HFFc6 (cell line): ENCODE data around the gene ZNF407. TPM values are rescaled to one million over a fixed set of nuclear protein-coding genes. Genes with fewer than 3 reads are reported as not detected.
A peak's percentile ranks its signal among the peaks of the same experiment; 100 is the strongest.

Experiments
- DNase-seq: peaks from one replicate; pipeline ENCODE4 v3.0.0-alpha.2; 2018
- H3K27ac Mint-ChIP-seq: 2 replicates; pipeline ENCODE4 v1.8.0; 2020; ENCODE audit warnings: mild to moderate bottlenecking, mixed read lengths
- H3K27me3 Mint-ChIP-seq: 2 replicates; pipeline ENCODE4 v1.8.0; 2021; ENCODE audit warnings: mild to moderate bottlenecking, moderate library complexity, mixed read lengths; ENCODE audit not compliant: insufficient read depth
- H3K36me3 Mint-ChIP-seq: 2 replicates; pipeline ENCODE4 v1.8.0; 2021; ENCODE audit warnings: low read depth, mixed read lengths
- H3K4me1 Mint-ChIP-seq: 2 replicates; pipeline ENCODE4 v1.8.0; 2020; ENCODE audit warnings: low read depth, mixed read lengths
- H3K4me3 Mint-ChIP-seq: 2 replicates; pipeline ENCODE4 v1.8.0; 2020; ENCODE audit warnings: mild to moderate bottlenecking, moderate library complexity, mixed read lengths
- H3K9me3 Mint-ChIP-seq: 2 replicates; pipeline ENCODE4 v1.8.0; 2020; ENCODE audit warnings: mild to moderate bottlenecking, mixed read lengths
- CTCF ChIP-seq: fragments of 200-600 bp; sonication (generic); IDR thresholded peaks from 2 replicates; pipeline ENCODE4 v1.5.0; 2021; ENCODE audit warnings: antibody characterized with exemption, mild to moderate bottlenecking
- total RNA-seq, 6 experiments: library from RNA; stranded (reverse); fragmentation: NEBNext Ultra II Directional; extraction: Animal tissue kit (Norgen Biotek cat#: 25700); gene quantifications; 2 replicates in 1 of 6; 3 replicates in 5 of 6; pipeline ENCODE4 v1.2.3, GENCODE V29; 2021

Gene ZNF407
- total RNA-seq, 6 experiments from 2014 or later, result 7.9 to 9.7 (median 9.1) TPM

- no peak overlapping the region for H3K27ac Mint-ChIP-seq
- TF ChIP-seq CTCF, result no peak
- H3K9me3 Mint-ChIP-seq, result no peaks in the 10 kb centered on the region
- no peak for DNase-seq
- H3K4me1 Mint-ChIP-seq, result peaks cover 46% of the 10 kb centered on the region
- no peaks in the 10 kb centered on the region; the same call in none of the 2 replicates for H3K27me3 Mint-ChIP-seq
- H3K4me3 Mint-ChIP-seq, result no peak overlapping the region
- peaks cover 7% of the 10 kb centered on the region; the same call in 1 of the 2 replicates for H3K36me3 Mint-ChIP-seq
These were observed 343.2 kb downstream of the ZNF407 start for GRCh38 chr18:74940856-74941255.

GRCh38 chr18:74942319-74942910 is 344.7 kb downstream of the ZNF407 start:
- Mint-ChIP-seq H3K27ac (peak overlapping the region; percentile 76), H3K9me3 (no peaks in the 10 kb centered on the region), H3K4me3 (peak overlapping the region; percentile 57; the same call in 1 of the 2 replicates), H3K27me3 (no peaks in the 10 kb centered on the region; the same call in none of the 2 replicates), H3K36me3 (peaks cover 7% of the 10 kb centered on the region; the same call in 1 of the 2 replicates), H3K4me1 (peaks cover 61% of the 10 kb centered on the region)
- peak; percentile 37 for DNase-seq
- TF ChIP-seq CTCF, result no peak

GRCh38 chr18:74944676-74945075 is 347.0 kb downstream of the ZNF407 start:
- Mint-ChIP-seq H3K4me1 (peaks cover 61% of the 10 kb centered on the region), H3K36me3 (peaks cover 7% of the 10 kb centered on the region; the same call in 1 of the 2 replicates), H3K4me3 (peak overlapping the region; percentile 56; the same call in 1 of the 2 replicates), H3K27ac (peak overlapping the region; percentile 7; the same call in 1 of the 2 replicates), H3K27me3 (no peaks in the 10 kb centered on the region; the same call in 1 of the 2 replicates), H3K9me3 (no peaks in the 10 kb centered on the region)
- no peak for DNase-seq
- no peak for TF ChIP-seq CTCF

- Mint-ChIP-seq H3K36me3 (no peaks in the 10 kb centered on the region), H3K27me3 (no peaks in the 10 kb centered on the region), H3K4me1 (peaks cover 66% of the 10 kb centered on the region), H3K4me3 (no peak overlapping the region), H3K9me3 (no peaks in the 10 kb centered on the region), H3K27ac (peak overlapping the region; percentile 69)
- TF ChIP-seq CTCF, result no peak
- DNase-seq, result peak; percentile 16
These were observed 348.3 kb downstream of the ZNF407 start for GRCh38 chr18:74945774-74946545.

GRCh38 chr18:74946646-74947375 is 349.1 kb downstream of the ZNF407 start:
- peak; percentile 35 for DNase-seq
- no peaks in the 10 kb centered on the region for H3K9me3 Mint-ChIP-seq
- no peak overlapping the region for H3K4me3 Mint-ChIP-seq
- H3K27me3 Mint-ChIP-seq, result no peaks in the 10 kb centered on the region
- TF ChIP-seq CTCF, result no peak
- peak overlapping the region; percentile 26; the same call in 1 of the 2 replicates for H3K27ac Mint-ChIP-seq
- peaks cover 66% of the 10 kb centered on the region for H3K4me1 Mint-ChIP-seq
- no peaks in the 10 kb centered on the region for H3K36me3 Mint-ChIP-seq
